ENCODE measurements around the gene CCDC178. TPM values are rescaled to one million over a fixed set of nuclear protein-coding genes. Genes with fewer than 3 reads are reported as not detected.
A peak's percentile ranks its signal among the peaks of the same experiment; 100 is the strongest.

CCDC178 gene
- total RNA-seq, 1 donor from 2014 or later = 0.53 TPM

DNA sequence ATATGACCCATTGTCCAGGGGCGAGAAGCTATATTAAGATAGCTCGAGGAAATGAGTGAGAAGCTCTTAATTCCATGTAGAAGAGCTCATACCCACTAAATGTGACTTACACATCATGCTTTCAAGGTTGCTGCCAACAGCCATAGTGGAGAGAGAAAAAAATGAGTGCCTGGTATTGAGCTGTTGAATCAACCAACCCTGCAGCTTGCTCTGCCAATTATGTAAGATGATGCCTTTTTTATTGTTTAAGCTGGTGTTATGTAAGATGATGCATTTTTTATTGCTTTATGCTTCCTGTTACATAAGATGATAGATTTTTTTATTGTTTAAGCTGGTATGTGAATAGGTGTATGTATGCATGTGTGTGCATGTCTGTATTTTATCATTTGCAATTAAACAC, 228.2 kb downstream of the CCDC178 start:
- peak; percentile 76 for DNase-seq (ENCODE audit: low read depth)
- FAIRE-seq = no peak
- no peak overlapping the region for H3K4me3 ChIP-seq (ENCODE audit: low read depth, low read length)
- no peaks in the 10 kb centered on the region for H3K36me3 ChIP-seq (ENCODE audit: control insufficient read depth, insufficient read depth, low read length)
- TF ChIP-seq, protein P1, sequence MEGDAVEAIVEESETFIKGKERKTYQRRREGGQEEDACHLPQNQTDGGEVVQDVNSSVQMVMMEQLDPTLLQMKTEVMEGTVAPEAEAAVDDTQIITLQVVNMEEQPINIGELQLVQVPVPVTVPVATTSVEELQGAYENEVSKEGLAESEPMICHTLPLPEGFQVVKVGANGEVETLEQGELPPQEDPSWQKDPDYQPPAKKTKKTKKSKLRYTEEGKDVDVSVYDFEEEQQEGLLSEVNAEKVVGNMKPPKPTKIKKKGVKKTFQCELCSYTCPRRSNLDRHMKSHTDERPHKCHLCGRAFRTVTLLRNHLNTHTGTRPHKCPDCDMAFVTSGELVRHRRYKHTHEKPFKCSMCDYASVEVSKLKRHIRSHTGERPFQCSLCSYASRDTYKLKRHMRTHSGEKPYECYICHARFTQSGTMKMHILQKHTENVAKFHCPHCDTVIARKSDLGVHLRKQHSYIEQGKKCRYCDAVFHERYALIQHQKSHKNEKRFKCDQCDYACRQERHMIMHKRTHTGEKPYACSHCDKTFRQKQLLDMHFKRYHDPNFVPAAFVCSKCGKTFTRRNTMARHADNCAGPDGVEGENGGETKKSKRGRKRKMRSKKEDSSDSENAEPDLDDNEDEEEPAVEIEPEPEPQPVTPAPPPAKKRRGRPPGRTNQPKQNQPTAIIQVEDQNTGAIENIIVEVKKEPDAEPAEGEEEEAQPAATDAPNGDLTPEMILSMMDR (IDR thresholded peaks at IDR 0.05; ENCODE audit: insufficient read depth, low read length, severe bottlenecking) = no peak
- H3K27me3 ChIP-seq (ENCODE audit: control insufficient read depth, insufficient read depth, low read length) = no peaks in the 10 kb centered on the region

DNA sequence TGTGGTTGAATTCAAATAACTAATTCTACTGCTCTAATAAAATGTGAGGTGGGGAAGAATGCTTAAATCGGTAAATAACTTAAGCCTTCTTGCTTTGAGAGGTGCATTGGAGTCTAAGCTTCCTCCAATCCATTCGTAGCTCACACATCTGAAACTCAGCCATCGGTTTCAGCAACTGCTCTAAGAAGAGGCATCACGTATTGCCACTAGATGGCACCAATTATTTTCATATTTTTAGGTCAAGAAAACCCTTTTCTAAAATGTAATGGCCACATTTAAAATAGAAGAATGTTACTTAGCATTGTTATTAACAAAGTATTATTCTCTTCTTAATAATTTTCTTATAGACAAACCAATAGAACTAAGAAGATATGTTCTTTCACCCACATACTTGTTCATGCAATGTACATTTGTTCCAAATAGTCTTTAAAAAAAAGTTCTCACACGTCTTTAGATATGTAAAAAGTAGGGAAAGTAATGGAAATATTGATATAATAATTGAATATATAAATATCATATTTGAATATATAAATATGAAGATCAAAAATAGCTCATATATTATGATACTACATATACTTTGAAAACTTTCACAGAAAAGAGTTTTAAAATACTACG, 229.8 kb downstream of the CCDC178 start:
- Histone ChIP-seq H3K27me3 (ENCODE audit: control insufficient read depth, insufficient read depth, low read length) (no peaks in the 10 kb centered on the region), H3K36me3 (ENCODE audit: control insufficient read depth, insufficient read depth, low read length) (no peaks in the 10 kb centered on the region), H3K4me3 (ENCODE audit: low read depth, low read length) (no peak overlapping the region)
- TF ChIP-seq, protein P1 (IDR thresholded peaks at IDR 0.05; ENCODE audit: insufficient read depth, low read length, severe bottlenecking) = peak; percentile 58
- FAIRE-seq (no peak), DNase-seq (ENCODE audit: low read depth) (peak; percentile 49)

DNA sequence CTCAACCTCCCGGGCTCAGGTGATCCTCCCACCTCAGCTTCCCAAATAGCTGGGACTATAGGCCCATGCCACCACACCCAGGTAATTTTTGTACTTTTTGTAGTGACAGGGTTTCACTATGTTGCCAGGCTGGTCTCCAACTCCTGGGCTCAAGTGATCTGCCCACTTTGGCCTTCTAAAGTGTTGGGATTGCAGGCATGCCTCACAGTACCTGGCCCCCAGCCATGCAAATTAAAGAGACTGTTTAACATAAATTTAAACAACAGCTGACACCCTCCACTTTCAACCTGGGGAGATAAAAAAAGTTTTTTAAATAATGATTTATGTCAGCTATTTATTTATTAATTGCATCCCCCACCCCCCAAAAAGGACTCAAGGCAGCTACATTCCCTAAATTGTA, 234.7 kb downstream of the CCDC178 start:
- Histone ChIP-seq H3K27me3 (ENCODE audit: control insufficient read depth, insufficient read depth, low read length) (no peaks in the 10 kb centered on the region), H3K36me3 (ENCODE audit: control insufficient read depth, insufficient read depth, low read length) (no peaks in the 10 kb centered on the region), H3K4me3 (ENCODE audit: low read depth, low read length) (no peak overlapping the region)
- TF ChIP-seq, protein P1 (IDR thresholded peaks at IDR 0.05; ENCODE audit: insufficient read depth, low read length, severe bottlenecking) = no peak
- FAIRE-seq = no peak
- DNase-seq (ENCODE audit: low read depth) = no peak

DNA sequence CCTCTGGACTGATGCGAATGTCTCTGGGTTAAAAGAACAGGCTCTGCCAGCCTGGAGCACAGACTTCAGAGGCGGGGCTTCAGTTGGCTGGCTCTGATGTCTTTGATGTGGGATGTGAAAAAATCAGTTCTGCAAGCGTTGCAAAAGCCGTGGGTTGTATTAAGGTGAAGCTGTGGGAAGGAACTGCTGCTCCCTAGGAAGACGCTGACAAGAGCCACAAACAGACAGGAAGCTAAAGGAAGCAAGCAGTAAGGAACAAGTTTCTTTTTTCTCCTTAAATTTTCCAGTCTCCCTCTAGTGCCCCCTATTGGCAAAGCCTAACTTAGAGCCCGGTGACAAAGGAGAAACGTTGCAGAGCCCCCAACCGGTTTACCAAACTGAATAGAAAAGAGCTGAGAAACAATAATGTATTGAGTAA, 239.0 kb downstream of the CCDC178 start:
- no peak for FAIRE-seq
- TF ChIP-seq, protein P1 (IDR thresholded peaks at IDR 0.05; ENCODE audit: insufficient read depth, low read length, severe bottlenecking) = peak; percentile 67
- peak; percentile 43 for DNase-seq (ENCODE audit: low read depth)
- H3K36me3 ChIP-seq (ENCODE audit: control insufficient read depth, insufficient read depth, low read length) = no peaks in the 10 kb centered on the region
- no peaks in the 10 kb centered on the region for H3K27me3 ChIP-seq (ENCODE audit: control insufficient read depth, insufficient read depth, low read length)
- H3K4me3 ChIP-seq (ENCODE audit: low read depth, low read length) = no peak overlapping the region

DNA sequence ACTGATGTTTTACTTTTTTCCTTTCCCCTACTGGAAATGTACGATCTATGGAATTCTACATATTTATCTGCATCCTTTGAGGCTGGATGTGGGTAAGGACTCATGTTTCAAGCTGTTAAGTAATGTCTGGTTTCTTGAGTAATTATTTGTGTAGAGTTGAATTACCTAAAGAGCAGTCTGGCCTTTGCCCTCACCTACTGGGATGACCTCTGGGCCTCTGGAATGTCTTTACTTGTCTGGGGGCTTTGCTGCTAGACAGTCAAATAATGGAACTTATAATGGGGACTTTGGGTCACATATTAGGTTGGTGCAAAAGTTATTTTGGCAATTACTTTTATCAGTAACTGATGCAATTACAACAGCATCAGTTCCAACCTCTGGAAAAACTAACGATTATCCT, 244.7 kb downstream of the CCDC178 start:
- Histone ChIP-seq H3K4me3 (ENCODE audit: low read depth, low read length) (no peak overlapping the region), H3K27me3 (ENCODE audit: control insufficient read depth, insufficient read depth, low read length) (no peaks in the 10 kb centered on the region), H3K36me3 (ENCODE audit: control insufficient read depth, insufficient read depth, low read length) (no peaks in the 10 kb centered on the region)
- FAIRE-seq = no peak
- no peak for DNase-seq (ENCODE audit: low read depth)
- TF ChIP-seq, protein P1 (IDR thresholded peaks at IDR 0.05; ENCODE audit: insufficient read depth, low read length, severe bottlenecking) = no peak

DNA sequence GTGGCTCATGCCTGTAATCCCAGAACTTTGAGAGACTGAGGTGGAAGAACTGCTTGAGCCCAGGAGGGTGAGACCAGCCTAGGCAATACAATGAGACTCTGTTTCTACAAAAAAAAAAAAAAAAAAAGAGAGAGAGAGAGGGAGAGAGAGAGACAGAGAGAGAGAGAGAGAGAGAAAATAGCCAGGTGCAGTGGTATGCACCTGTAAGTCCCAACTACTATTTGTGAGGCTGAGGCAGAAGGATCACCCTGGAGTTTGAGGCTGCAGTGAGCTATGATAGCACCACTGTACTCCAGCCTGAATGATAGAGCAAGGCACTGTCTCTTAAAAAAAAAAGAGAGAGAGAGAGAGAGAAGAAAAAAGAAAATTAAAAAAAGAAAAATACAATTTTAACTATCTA, 245.7 kb downstream of the CCDC178 start:
- no peak overlapping the region for H3K4me3 ChIP-seq (ENCODE audit: low read depth, low read length)
- no peaks in the 10 kb centered on the region for H3K27me3 ChIP-seq (ENCODE audit: control insufficient read depth, insufficient read depth, low read length)
- no peak for FAIRE-seq
- TF ChIP-seq, protein P1 (IDR thresholded peaks at IDR 0.05; ENCODE audit: insufficient read depth, low read length, severe bottlenecking) = no peak
- DNase-seq (ENCODE audit: low read depth) = no peak
- H3K36me3 ChIP-seq (ENCODE audit: control insufficient read depth, insufficient read depth, low read length) = no peaks in the 10 kb centered on the region
